Activated CD4-positive, alpha-beta T cell treated with anti-CD3 and anti-CD28 coated beads, Interleukin-2, amount 10 ng/mL, durations not matched to agents 7 days and 5 days (primary cell): ENCODE data around the gene SBK2. TPM values are rescaled to one million over a fixed set of nuclear protein-coding genes. Genes with fewer than 3 reads are reported as not detected.

Experiments used
- CTCF ChIA-PET: fragments of 350-600 bp; sonication (Branson Sonifier 250); formaldehyde crosslinking; loops from one replicate; lab custom pipeline; 2021; ENCODE audit warnings: antibody characterized with exemption; lab: Charles Lee
- POLR2A ChIA-PET: fragments of 350-600 bp; sonication (Branson Sonifier 250); formaldehyde crosslinking; loops from one replicate; lab custom pipeline; 2021; ENCODE audit warnings: antibody characterized with exemption; lab: Charles Lee
- DNase-seq: peaks from one replicate; pipeline ENCODE4 v3.0.0-alpha.2; 2020
- H3K27ac Mint-ChIP-seq: one replicate; pipeline ENCODE4 v1.8.0; 2021; ENCODE audit warnings: mild to moderate bottlenecking, moderate library complexity, mixed read lengths
- H3K27me3 Mint-ChIP-seq: one replicate; pipeline ENCODE4 v1.8.0; 2021; ENCODE audit warnings: mixed read lengths
- H3K36me3 Mint-ChIP-seq: one replicate; pipeline ENCODE4 v1.8.0; 2021; ENCODE audit warnings: low read depth, mixed read lengths
- H3K4me1 Mint-ChIP-seq: one replicate; pipeline ENCODE4 v1.8.0; 2021; ENCODE audit warnings: mixed read lengths
- H3K4me3 Mint-ChIP-seq: one replicate; pipeline ENCODE4 v1.8.0; 2021; ENCODE audit warnings: mild to moderate bottlenecking, moderate library complexity, mixed read lengths
- H3K9me3 Mint-ChIP-seq: one replicate; pipeline ENCODE4 v1.8.0; 2021; ENCODE audit warnings: mixed read lengths
- total RNA-seq, 2 experiments: library from RNA; stranded (reverse); gene quantifications; one replicate each; pipeline ENCODE4 v1.2.3, GENCODE V29; 2021

The SBK2 gene
- total RNA-seq, 2 experiments from 2014 or later: not detected

DNA sequence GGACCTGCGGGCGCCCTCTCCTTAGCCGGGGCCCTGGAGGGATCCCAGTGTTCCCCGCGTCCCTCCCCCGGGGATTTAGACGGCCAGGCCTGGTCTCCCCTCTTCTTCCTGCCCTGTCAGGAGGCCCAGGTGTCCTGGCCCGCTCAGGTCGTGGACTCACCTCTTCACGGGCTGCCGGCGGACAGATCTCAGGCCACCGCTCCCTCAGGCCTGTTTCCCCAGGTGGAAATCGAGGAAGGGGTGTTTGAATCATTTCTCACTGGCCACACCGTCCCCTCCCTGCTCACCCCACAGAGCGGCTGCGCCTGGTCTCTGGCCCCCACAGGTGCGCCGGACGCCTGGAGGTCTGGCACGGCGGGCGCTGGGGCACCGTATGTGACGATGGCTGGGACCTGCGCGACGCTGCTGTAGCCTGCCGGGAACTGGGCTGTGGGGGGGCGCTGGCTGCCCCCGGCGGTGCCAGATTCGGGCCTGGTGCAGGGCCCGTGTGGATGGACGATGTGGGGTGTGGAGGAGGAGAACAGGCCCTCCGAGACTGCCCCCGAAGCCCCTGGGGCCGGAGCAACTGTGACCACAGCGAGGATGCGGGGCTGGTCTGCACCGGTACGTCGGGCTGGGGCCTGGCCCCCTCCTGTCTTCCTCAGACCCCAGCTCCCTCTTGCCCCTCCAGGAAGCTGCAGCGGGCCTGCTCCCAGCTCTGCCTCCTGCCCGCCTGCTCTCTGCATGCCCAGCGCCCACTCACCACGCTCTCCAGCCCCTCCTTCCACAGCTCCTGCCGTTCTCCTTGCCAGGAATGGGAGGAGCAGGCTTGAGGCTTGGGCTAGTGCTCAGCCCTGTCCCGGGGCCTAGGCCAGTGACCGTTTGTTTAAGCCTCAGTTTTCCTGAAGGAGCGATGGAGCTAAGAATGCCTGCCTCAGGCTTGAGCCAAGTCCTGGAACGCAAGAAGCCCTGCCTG, 46.2 kb downstream of the SBK2 start:
- Mint-ChIP-seq H3K9me3 (no peaks in the 10 kb centered on the region), H3K36me3 (peaks cover 1% of the 10 kb centered on the region), H3K4me3 (no peak overlapping the region), H3K27me3 (peaks cover 2% of the 10 kb centered on the region), H3K4me1 (peaks cover 8% of the 10 kb centered on the region), H3K27ac (no peak overlapping the region)
- ChIA-PET CTCF (interaction anchor here (0.5 to 1.2 kb wide), 2 partner anchors 13 to 23 kb away, joined by 3 read pairs; no protein-coding TSS in a partner anchor), POLR2A (no interaction called here)
- DNase-seq: no peak

DNA sequence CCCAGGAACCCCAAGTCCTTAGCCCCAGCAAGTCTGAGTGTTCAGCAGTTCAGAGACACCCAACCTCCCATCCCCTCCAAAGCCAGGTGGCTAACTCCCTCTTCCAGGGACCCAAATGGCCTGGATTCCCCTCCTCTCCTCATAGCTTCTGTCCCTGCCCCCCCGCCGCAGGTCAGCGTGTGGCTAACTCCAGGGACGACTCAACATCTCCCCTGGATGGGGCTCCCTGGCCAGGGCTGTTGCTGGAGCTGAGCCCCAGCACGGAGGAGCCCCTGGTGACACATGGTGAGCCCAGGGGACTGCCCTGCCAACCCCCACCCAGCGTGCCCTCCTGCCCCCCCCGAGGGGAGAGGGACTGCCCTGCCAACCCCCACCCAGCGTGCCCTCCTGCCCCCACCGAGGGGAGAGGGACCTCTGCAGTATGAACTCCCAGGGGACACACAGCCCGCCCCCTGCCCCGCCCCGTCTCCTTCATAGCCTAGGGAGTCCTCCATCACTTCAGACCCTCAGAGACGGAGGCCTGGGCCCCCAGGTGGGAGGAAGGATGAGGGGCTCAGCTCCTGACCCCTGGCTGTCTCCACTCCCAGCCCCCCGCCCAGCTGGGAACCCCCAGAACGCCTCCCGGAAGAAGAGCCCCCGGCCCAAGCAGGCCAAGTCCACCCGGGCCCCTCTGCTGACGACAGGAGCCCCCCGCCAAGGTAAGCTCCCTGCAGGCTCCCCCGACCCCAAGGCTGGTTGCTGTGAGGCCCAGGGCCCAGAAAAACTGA, 47.0 kb downstream of the SBK2 start:
- no peak for DNase-seq
- Mint-ChIP-seq H3K27ac (no peak overlapping the region), H3K4me3 (no peak overlapping the region), H3K27me3 (peaks cover 2% of the 10 kb centered on the region), H3K4me1 (peaks cover 8% of the 10 kb centered on the region), H3K9me3 (no peaks in the 10 kb centered on the region), H3K36me3 (peaks cover 1% of the 10 kb centered on the region)
- POLR2A ChIA-PET: no interaction called here
- CTCF ChIA-PET: interaction anchor here (0.5 to 0.6 kb wide), 2 partner anchors 22 to 325 kb away, joined by 3 read pairs; no protein-coding TSS in a partner anchor

DNA sequence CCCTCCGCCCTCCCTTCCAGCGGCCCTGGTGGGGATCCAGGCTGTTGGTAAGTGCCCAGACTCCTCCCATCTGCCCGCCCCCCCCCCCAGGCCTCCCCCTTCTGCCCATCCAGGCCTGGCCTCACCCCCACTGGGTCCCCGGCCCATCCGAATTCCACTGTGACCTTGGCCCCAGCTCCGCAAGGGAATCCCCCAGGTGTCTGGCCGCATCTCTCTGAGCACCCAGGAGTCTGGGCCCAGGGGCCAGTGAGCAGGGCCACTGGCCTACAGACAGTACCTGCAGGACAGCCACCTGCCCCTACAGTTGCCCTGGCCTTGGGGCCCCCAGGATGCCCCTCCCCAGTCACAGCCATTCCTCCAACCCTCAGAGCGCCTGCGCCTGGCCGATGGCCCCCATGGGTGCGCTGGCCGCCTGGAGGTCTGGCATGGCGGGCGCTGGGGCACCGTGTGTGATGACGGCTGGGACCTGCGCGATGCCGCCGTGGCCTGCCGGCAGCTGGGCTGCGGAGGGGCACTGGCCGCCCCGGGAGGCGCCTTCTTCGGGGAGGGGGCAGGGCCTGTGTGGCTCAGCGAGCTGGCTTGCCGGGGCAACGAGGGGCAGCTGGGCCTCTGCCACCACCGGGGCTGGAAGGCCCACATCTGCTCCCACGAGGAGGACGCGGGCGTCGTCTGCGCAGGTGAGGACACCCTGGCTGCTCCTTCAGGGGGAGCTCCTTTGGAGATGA, 47.8 kb downstream of the SBK2 start:
- DNase-seq: no peak
- no peaks in the 10 kb centered on the region for H3K9me3 Mint-ChIP-seq
- POLR2A ChIA-PET: no interaction called here
- no peak overlapping the region for H3K27ac Mint-ChIP-seq
- peaks cover 1% of the 10 kb centered on the region for H3K36me3 Mint-ChIP-seq
- no peak overlapping the region for H3K4me3 Mint-ChIP-seq
- H3K27me3 Mint-ChIP-seq: peaks cover 2% of the 10 kb centered on the region
- peaks cover 8% of the 10 kb centered on the region for H3K4me1 Mint-ChIP-seq
- CTCF ChIA-PET: interaction anchor here (0.6 to 1.2 kb wide), 2 partner anchors 15 to 324 kb away, joined by 3 to 4 read pairs; no protein-coding TSS in a partner anchor

DNA sequence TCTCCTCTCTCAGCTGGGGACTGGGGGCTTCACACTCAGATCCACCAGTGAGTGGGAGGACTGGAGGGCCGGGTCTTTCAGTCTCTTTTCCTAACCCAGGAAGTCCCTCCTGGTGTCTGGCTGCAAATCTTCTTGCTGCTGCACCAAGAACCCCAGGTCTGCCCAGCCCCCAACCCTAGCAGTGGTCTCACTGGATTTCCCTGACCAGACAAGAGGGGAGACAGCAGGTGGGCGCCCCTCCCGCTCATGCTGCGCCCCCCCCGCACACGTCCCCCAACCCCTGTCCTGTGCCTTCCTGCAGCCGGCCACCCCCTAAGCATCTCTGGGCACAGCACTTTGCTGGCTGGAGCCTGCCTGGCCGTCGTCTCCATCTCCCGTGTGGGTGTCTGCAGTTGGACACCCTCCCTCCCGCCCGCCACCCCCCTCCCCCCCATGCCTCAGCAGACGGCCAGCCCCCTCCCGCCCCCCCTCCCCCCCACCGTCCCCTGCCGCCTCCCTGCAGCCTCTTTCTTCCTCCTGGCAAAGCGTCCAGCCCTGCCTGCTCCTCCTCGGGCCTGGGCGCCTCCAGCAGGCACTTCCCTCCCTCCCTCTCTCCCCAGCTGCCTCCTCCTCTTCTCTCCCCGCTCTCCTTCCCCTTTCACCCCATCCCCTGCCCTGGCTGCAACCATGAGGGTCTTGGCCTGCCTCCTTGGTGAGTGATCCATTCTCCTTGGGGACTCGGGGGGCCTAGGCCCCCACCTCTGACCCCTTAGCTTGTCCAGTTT, 48.8 kb downstream of the SBK2 start, which contains the start of gene SSC5D:
Gene SSC5D (plus strand): TSS at position 513 of the 764 bp plus-strand sequence. CDS start 154 bp downstream, at position 667.
- Mint-ChIP-seq H3K9me3 (no peaks in the 10 kb centered on the region), H3K36me3 (peaks cover 1% of the 10 kb centered on the region), H3K4me1 (peaks cover 8% of the 10 kb centered on the region), H3K4me3 (no peak within 1 kb of the TSS), H3K27ac (peak within 1 kb of the TSS; percentile 62), H3K27me3 (peaks cover 2% of the 10 kb centered on the region)
- no peak for DNase-seq
- ChIA-PET CTCF (interaction anchor here (1.2 to 2.0 kb wide), 2 partner anchors 16 kb away, joined by 4 to 15 read pairs; no protein-coding TSS in a partner anchor), POLR2A (no interaction called here)

DNA sequence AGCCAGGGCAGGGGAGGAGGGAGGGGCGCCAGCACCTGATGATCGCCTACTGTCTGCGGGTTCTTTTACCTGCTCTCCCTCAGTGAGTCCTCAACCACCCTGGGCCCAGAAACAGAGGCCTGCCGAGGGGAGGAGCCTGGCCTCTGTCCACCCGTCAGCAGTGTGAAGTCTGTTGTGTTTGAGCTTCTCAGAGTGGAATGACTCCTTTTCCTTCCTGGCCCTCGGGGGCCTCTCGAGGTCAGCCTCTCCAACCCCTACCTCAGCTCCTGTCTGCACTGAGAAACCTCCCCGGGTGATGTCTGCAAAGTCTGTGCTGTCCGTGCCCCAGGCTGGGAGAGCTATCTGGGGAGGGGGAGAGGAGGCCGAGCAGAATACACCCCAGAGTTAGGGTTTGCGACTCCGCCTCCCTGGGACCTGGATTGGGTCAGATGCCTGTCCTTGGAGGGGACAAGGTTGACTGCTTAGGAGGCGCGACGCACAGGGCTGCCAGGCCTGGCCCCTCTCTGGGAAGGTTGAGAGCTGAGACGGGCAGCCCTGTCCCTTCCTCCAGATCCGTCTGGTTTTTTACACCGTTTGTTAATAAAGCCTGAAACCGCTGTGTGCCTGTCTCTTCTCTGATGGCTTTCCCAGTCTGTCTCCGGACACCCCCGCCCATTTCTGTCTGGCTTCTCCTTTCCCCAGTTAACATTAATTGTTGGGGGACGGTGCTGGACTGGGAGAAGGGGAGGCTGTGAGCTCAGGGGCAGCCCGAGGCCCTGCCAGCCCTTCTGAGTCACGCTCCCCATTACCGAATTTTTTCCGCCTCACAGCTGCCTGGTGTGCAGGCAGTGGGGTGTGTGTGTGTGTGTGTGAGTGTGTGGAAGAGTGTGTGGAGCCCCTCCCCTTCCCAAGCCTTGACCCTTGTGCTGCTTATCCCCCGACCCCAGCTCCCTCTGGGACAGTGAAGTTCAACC, 49.7 kb downstream of the SBK2 start:
- Mint-ChIP-seq H3K27ac (peak overlapping the region; percentile 62), H3K9me3 (no peaks in the 10 kb centered on the region), H3K4me3 (no peak overlapping the region), H3K27me3 (peaks cover 2% of the 10 kb centered on the region), H3K36me3 (peaks cover 1% of the 10 kb centered on the region), H3K4me1 (peaks cover 8% of the 10 kb centered on the region)
- CTCF ChIA-PET: interaction anchor here (1.6 to 2.0 kb wide), 2 partner anchors 17 to 20 kb away, joined by 3 to 15 read pairs; no protein-coding TSS in a partner anchor
- POLR2A ChIA-PET: no interaction called here
- DNase-seq: no peak

GRCh38 chr19:55486043-55486970, 50.6 kb downstream of the SBK2 start:
- ChIA-PET CTCF (interaction anchor here (1.1 to 2.0 kb wide), 4 partner anchors 15 to 146 kb away, joined by 3 to 15 read pairs (median 3); no protein-coding TSS in a partner anchor), POLR2A (interaction anchor here (0.6 kb wide), 1 partner anchor 314 kb away, joined by 3 read pairs; no protein-coding TSS in a partner anchor)
- peaks cover 8% of the 10 kb centered on the region for H3K4me1 Mint-ChIP-seq
- no peaks in the 10 kb centered on the region for H3K27me3 Mint-ChIP-seq
- H3K36me3 Mint-ChIP-seq: peaks cover 1% of the 10 kb centered on the region
- no peaks in the 10 kb centered on the region for H3K9me3 Mint-ChIP-seq
- H3K4me3 Mint-ChIP-seq: peak overlapping the region; percentile 69
- no peak for DNase-seq
- peak overlapping the region; percentile 85 for H3K27ac Mint-ChIP-seq

GRCh38 chr19:55485439-55486011, 51.4 kb downstream of the SBK2 start:
- Mint-ChIP-seq H3K4me3 (peak overlapping the region; percentile 74), H3K36me3 (peaks cover 1% of the 10 kb centered on the region), H3K4me1 (peaks cover 9% of the 10 kb centered on the region), H3K27me3 (no peaks in the 10 kb centered on the region), H3K9me3 (no peaks in the 10 kb centered on the region), H3K27ac (peak overlapping the region; percentile 85)
- CTCF ChIA-PET: interaction anchor here (1.1 to 2.0 kb wide), 5 partner anchors 16 to 147 kb away, joined by 3 to 15 read pairs (median 3); no protein-coding TSS in a partner anchor
- DNase-seq: no peak
- POLR2A ChIA-PET: interaction anchor here (0.6 to 1.0 kb wide), 2 partner anchors 9 to 314 kb away, joined by 3 to 5 read pairs; partner anchors contain the start of gene ZNF628

- H3K9me3 Mint-ChIP-seq: no peaks in the 10 kb centered on the region
These were observed 52.1 kb downstream of the SBK2 start, which contains the start of gene NAT14 for GRCh38 chr19:55484593-55485438. Gene NAT14, plus strand, starts transcription at chr19:55485188. Its CDS starts 521 bp downstream, at chr19:55485709.

More at GRCh38 chr19:55484593-55485438, 52.1 kb downstream of the SBK2 start, which contains the start of gene NAT14:
- Mint-ChIP-seq H3K4me1 (peaks cover 12% of the 10 kb centered on the region), H3K27me3 (no peaks in the 10 kb centered on the region), H3K4me3 (peak within 1 kb of the TSS; percentile 74), H3K36me3 (peaks cover 3% of the 10 kb centered on the region), H3K27ac (peak within 1 kb of the TSS; percentile 85)
- ChIA-PET CTCF (interaction anchor here (0.7 to 1.5 kb wide), 4 partner anchors 16 to 148 kb away, joined by 3 to 6 read pairs (median 4); no protein-coding TSS in a partner anchor), POLR2A (interaction anchor here (1.0 kb wide), 1 partner anchor 8 kb away, joined by 5 read pairs; the partner anchor contains the start of gene ZNF628)
- peak; percentile 62 for DNase-seq
